ENCODE measurements around the gene UROC1. TPM values are rescaled to one million over a fixed set of nuclear protein-coding genes. Genes with fewer than 3 reads are reported as not detected.

Gene UROC1
- total and polyA plus RNA-seq, 2 donors (not counting 1 experiment from before 2014, with no cell fraction given): not detected

- Mint-ChIP-seq H3K9me3 (ENCODE audit: insufficient read depth) (no peaks in the 10 kb centered on the region), H3K4me3 (no peak overlapping the region), H3K27ac (no peak overlapping the region), H3K27me3 (no peaks in the 10 kb centered on the region), H3K4me1 (peaks cover 4% of the 10 kb centered on the region)
- Histone ChIP-seq H3K4me3 (ENCODE audit: control extremely low read depth in 1 of 5, extremely low read depth in 1 of 5, insufficient read depth in 1 of 5, low read depth in 2 of 5, low read length in 4 of 5) (no peak overlapping the region), H3K36me3 (replicated peaks in 1 of 2; ENCODE audit: control extremely low read depth in 1 of 2, control insufficient read depth in 1 of 2, extremely low read depth in 1 of 2, insufficient read depth in 2 of 2, low read length in 1 of 2) (no peaks in the 10 kb centered on the region), H3K9ac (ENCODE audit: low read length) (no peak overlapping the region), H3K9me3 (ENCODE audit: control extremely low read depth in 1 of 3, control insufficient read depth in 2 of 3, insufficient read depth in 1 of 3, low read length in 2 of 3) (no peaks in the 10 kb centered on the region), H3K27me3 (replicated peaks in 1 of 4; ENCODE audit: control extremely low read depth in 1 of 4, control insufficient read depth in 3 of 4, insufficient read depth in 4 of 4, low read length in 3 of 4) (no peaks in the 10 kb centered on the region), H3K4me1 (ENCODE audit: control insufficient read depth in 2 of 2, insufficient read depth in 2 of 2, low read length in 2 of 2) (peaks cover 0 to 12% of the 10 kb centered on the region in 2 donors), H2AFZ (ENCODE audit: insufficient read depth, low read depth, low read length, poor library complexity, severe bottlenecking) (no peak overlapping the region), H3K79me2 (ENCODE audit: control insufficient read depth, insufficient read depth, low read length) (no peaks in the 10 kb centered on the region), H4K20me1 (ENCODE audit: control insufficient read depth, insufficient read depth, low read length, poor library complexity, severe bottlenecking) (no peaks in the 10 kb centered on the region), H3K27ac (ENCODE audit: low read length in 2 of 2) (no peak overlapping the region), H3K4me2 (replicated peaks; ENCODE audit: low read depth, low read length, poor library complexity, severe bottlenecking) (no peak overlapping the region)
- ChIA-PET POLR2A (no interaction called here), CTCF (no interaction called here)
- intact Hi-C loops (cut with micrococcal nuclease): no loop called here
- TF ChIP-seq CTCF (IDR thresholded peaks at IDR 0.05) (no peak), EZH2 (IDR thresholded peaks at IDR 0.05; ENCODE audit: borderline replicate concordance, insufficient read depth, low read depth, low read length, poor library complexity, severe bottlenecking) (no peak)
- 61% methylated on average over 10 of the region's 10 CpGs for WGBS (ENCODE audit: insufficient coverage)
- ATAC-seq (ENCODE audit: low read depth): no peak
- DNase-seq: no peak
Observed at GRCh38 chr3:126498929-126499328, 18.6 kb downstream of the UROC1 start.

GRCh38 chr3:126498461-126498860 lies 19.1 kb downstream of the UROC1 start:
- no peak overlapping the region for H3K27ac Mint-ChIP-seq
- Histone ChIP-seq H3K4me3 (ENCODE audit: control extremely low read depth in 1 of 5, extremely low read depth in 1 of 5, insufficient read depth in 1 of 5, low read depth in 2 of 5, low read length in 4 of 5) (no peak overlapping the region), H3K9ac (ENCODE audit: low read length) (no peak overlapping the region), H3K27ac (ENCODE audit: low read length in 2 of 2) (no peak overlapping the region), H3K36me3 (replicated peaks in 1 of 2; ENCODE audit: control extremely low read depth in 1 of 2, control insufficient read depth in 1 of 2, extremely low read depth in 1 of 2, insufficient read depth in 2 of 2, low read length in 1 of 2) (no peaks in the 10 kb centered on the region), H4K20me1 (ENCODE audit: control insufficient read depth, insufficient read depth, low read length, poor library complexity, severe bottlenecking) (no peaks in the 10 kb centered on the region), H2AFZ (ENCODE audit: insufficient read depth, low read depth, low read length, poor library complexity, severe bottlenecking) (no peak overlapping the region), H3K9me3 (ENCODE audit: control extremely low read depth in 1 of 3, control insufficient read depth in 2 of 3, insufficient read depth in 1 of 3, low read length in 2 of 3) (no peaks in the 10 kb centered on the region), H3K79me2 (ENCODE audit: control insufficient read depth, insufficient read depth, low read length) (no peaks in the 10 kb centered on the region), H3K4me1 (ENCODE audit: control insufficient read depth in 2 of 2, insufficient read depth in 2 of 2, low read length in 2 of 2) (peaks cover 0 to 12% of the 10 kb centered on the region in 2 donors), H3K4me2 (replicated peaks; ENCODE audit: low read depth, low read length, poor library complexity, severe bottlenecking) (no peak overlapping the region), H3K27me3 (replicated peaks in 1 of 4; ENCODE audit: control extremely low read depth in 1 of 4, control insufficient read depth in 3 of 4, insufficient read depth in 4 of 4, low read length in 3 of 4) (no peaks in the 10 kb centered on the region)
- intact Hi-C loops (cut with micrococcal nuclease): no loop called here
- POLR2A ChIA-PET: no interaction called here
- no peak overlapping the region for H3K4me3 Mint-ChIP-seq
- TF ChIP-seq CTCF (IDR thresholded peaks at IDR 0.05) (no peak), EZH2 (IDR thresholded peaks at IDR 0.05; ENCODE audit: borderline replicate concordance, insufficient read depth, low read depth, low read length, poor library complexity, severe bottlenecking) (no peak)
- WGBS (ENCODE audit: insufficient coverage): 72% methylated on average over 3 of the region's 4 CpGs
- CTCF ChIA-PET: no interaction called here
- no peaks in the 10 kb centered on the region for H3K9me3 Mint-ChIP-seq (ENCODE audit: insufficient read depth)
- DNase-seq (no peak), ATAC-seq (ENCODE audit: low read depth) (no peak)
- no peaks in the 10 kb centered on the region for H3K27me3 Mint-ChIP-seq
- peaks cover 4% of the 10 kb centered on the region for H3K4me1 Mint-ChIP-seq
